NCI-H2227 treated with DMSO at 0.1 percent for 48 hours (cell line): ENCODE results near the gene SLC7A7.
"Not testable (repeated sequence)": the region's sequence is repeated elsewhere in the genome, so short reads cannot be mapped to it uniquely, and the experiment has no call there.

ENCODE experiments used
- DNase-seq: peaks from one replicate; lab custom pipeline; 2025; lab: John Stamatoyannopoulos, UW

Gene SLC7A7

GRCh38 chr14:22821193-22822015 lies 6.2 kb upstream of the SLC7A7 start:
- DNase-seq = no peak

GRCh38 chr14:22820731-22821130 lies 5.5 kb upstream of the SLC7A7 start:
- DNase-seq = no peak

GRCh38 chr14:22819151-22819988 lies 4.1 kb upstream of the SLC7A7 start:
- no peak for DNase-seq

GRCh38 chr14:22814373-22814772 lies 862 bp downstream of the SLC7A7 start:
- no peak for DNase-seq

- no peak for DNase-seq
Observed at GRCh38 chr14:22813145-22813544, 2.1 kb downstream of the SLC7A7 start.

GRCh38 chr14:22812744-22813143 lies 2.5 kb downstream of the SLC7A7 start:
- DNase-seq = no peak

- no peak for DNase-seq
Observed at GRCh38 chr14:22811722-22812121, 3.5 kb downstream of the SLC7A7 start.

- no peak for DNase-seq
Observed at GRCh38 chr14:22808388-22809209, 6.6 kb downstream of the SLC7A7 start.

- no peak for DNase-seq
Observed at GRCh38 chr14:22807432-22808087, 7.7 kb downstream of the SLC7A7 start.

- not testable (repeated sequence) for DNase-seq
Observed at GRCh38 chr14:22805235-22805634, 10.0 kb downstream of the SLC7A7 start.

GRCh38 chr14:22803687-22803974 lies 11.6 kb downstream of the SLC7A7 start:
- DNase-seq = no peak

- no peak for DNase-seq
Observed at GRCh38 chr14:22802860-22803686, 12.2 kb downstream of the SLC7A7 start.

GRCh38 chr14:22801716-22802115 lies 13.5 kb downstream of the SLC7A7 start:
- no peak for DNase-seq

GRCh38 chr14:22800346-22800745 lies 14.9 kb downstream of the SLC7A7 start:
- no peak for DNase-seq

GRCh38 chr14:22798528-22798927 lies 16.7 kb downstream of the SLC7A7 start:
- no peak for DNase-seq

- no peak for DNase-seq
Observed at GRCh38 chr14:22797017-22797917, 18.0 kb downstream of the SLC7A7 start.

- no peak for DNase-seq
Observed at GRCh38 chr14:22796087-22796707, 19.0 kb downstream of the SLC7A7 start.

- no peak for DNase-seq
Observed at GRCh38 chr14:22794551-22794951, 20.7 kb downstream of the SLC7A7 start.

- no peak for DNase-seq
Observed at GRCh38 chr14:22793976-22794375, 21.3 kb downstream of the SLC7A7 start.

- DNase-seq = not testable (repeated sequence)
Observed at GRCh38 chr14:22793550-22793949, 21.7 kb downstream of the SLC7A7 start.
